ENCODE measurements around the gene ADRA2B.

Gene ADRA2B

DNA sequence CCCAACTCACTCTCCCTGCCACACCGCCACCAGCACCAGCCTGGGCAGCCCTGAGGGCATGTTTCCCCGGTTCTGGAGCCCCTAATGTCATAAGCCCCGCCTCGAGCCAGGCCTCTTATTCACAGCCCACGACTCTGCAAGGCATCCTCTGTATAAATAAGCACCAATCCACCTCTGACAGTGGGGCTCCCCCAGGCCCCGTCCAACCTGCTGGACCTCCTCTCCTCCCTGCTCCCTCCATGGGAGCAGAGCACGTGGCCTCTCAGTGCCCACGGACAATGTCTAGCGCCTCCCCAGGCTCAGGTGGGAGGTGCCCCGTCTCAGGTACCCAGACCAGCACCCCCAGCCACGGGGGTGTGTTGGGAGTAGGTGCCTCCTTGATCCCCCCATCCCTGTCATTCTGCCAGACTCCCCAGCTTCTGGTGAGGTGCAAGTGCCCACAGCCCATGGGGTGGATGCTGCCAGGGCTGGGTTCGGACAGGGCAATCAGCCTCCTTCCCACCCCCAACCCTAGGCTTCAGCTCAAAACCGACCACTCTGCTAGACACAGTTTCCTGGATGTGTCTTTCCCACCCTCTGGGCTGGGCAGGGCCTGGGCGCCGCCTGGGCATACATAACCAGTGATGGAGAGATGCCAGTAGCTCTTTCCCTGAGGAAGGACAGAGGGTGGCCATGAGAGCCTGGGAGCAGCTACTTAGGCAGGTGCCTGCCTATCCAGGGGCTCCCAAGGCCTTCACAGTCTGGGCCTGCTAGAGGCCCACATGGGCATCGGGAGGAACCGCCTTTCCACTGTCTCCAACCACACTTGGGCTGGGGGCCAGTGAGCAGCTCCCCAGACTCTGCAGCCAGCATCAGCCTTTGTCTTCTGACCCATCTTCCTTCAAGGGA is 1.6 kb upstream of the ADRA2B start:
- Histone ChIP-seq H3K4me3 (IDR thresholded peaks at IDR 0.05; ENCODE audit: insufficient read depth, low read depth, low read length) (no peak overlapping the region), H3K36me3 (ENCODE audit: insufficient read depth) (no peaks in the 10 kb centered on the region), H3K27ac (no peak overlapping the region), H4K20me1 (ENCODE audit: insufficient read depth) (no peaks in the 10 kb centered on the region), H3K4me1 (ENCODE audit: low read depth, poor library complexity, severe bottlenecking) (peaks cover 4% of the 10 kb centered on the region), H3K4me2 (0 out of 2 replicates have a peak overlapping the region, but pooled peaks have one; percentile 71), H2AFZ (ENCODE audit: low read depth) (peak overlapping the region; percentile 79; the same call in 1 of the 2 replicates), H3K9ac (no peak overlapping the region), H3K79me2 (ENCODE audit: insufficient read depth, low read depth) (no peaks in the 10 kb centered on the region), H3K27me3 (ENCODE audit: insufficient read depth, low read depth) (peaks cover 23% of the 10 kb centered on the region)
- TF ChIP-seq, protein P1, sequence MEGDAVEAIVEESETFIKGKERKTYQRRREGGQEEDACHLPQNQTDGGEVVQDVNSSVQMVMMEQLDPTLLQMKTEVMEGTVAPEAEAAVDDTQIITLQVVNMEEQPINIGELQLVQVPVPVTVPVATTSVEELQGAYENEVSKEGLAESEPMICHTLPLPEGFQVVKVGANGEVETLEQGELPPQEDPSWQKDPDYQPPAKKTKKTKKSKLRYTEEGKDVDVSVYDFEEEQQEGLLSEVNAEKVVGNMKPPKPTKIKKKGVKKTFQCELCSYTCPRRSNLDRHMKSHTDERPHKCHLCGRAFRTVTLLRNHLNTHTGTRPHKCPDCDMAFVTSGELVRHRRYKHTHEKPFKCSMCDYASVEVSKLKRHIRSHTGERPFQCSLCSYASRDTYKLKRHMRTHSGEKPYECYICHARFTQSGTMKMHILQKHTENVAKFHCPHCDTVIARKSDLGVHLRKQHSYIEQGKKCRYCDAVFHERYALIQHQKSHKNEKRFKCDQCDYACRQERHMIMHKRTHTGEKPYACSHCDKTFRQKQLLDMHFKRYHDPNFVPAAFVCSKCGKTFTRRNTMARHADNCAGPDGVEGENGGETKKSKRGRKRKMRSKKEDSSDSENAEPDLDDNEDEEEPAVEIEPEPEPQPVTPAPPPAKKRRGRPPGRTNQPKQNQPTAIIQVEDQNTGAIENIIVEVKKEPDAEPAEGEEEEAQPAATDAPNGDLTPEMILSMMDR (conservative IDR thresholded peaks at IDR 0.05; ENCODE audit: low read depth, low read length) = no peak

DNA sequence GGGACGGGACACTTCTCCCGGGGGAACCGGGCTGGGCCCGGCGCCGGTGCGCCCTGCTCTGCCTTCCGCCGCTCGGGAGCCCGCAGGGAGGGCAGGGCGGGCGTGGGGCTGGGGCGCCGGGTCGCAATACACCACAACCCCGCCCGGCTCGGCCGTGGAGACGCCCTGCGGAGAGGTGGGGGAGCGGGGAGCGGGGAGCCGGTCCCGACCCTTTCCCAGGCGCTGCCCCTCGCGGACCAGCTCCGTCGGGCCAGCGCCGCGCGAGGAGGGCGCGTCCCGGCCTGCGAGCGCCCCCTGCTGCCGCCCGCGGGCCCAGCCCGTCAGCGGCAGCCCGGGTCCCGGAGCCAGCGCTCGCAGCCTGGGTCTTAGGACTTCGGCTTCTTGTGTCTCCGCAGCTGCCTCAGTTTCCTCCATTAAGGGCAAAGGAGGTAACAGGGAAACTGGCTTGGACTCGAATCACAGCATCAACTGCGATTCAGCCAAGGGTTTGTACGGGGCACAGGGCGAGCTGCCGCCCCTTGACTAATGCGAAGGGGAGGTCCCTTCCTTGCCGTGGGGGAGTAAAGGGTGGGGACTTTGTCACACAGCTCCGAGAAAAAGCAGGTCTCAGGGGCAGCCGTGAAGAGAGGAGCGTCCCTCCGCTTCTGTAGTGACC is 635 bp upstream of the ADRA2B start:
- peaks cover 4% of the 10 kb centered on the region for H3K4me1 ChIP-seq (ENCODE audit: low read depth, poor library complexity, severe bottlenecking)
- H3K36me3 ChIP-seq (ENCODE audit: insufficient read depth) = no peaks in the 10 kb centered on the region
- H3K9ac ChIP-seq = peak overlapping the region; percentile 22; the same call in 1 of the 2 replicates
- H3K27ac ChIP-seq = no peak overlapping the region
- peak overlapping the region; percentile 71 for H3K4me2 ChIP-seq
- H3K27me3 ChIP-seq (ENCODE audit: insufficient read depth, low read depth) = peaks cover 15% of the 10 kb centered on the region
- peak overlapping the region; percentile 79 for H2AFZ ChIP-seq (ENCODE audit: low read depth)
- TF ChIP-seq, protein P1 (conservative IDR thresholded peaks at IDR 0.05; ENCODE audit: low read depth, low read length) = peak; percentile 69
- H3K79me2 ChIP-seq (ENCODE audit: insufficient read depth, low read depth) = no peaks in the 10 kb centered on the region
- H4K20me1 ChIP-seq (ENCODE audit: insufficient read depth) = no peaks in the 10 kb centered on the region
- no peak overlapping the region for H3K4me3 ChIP-seq (IDR thresholded peaks at IDR 0.05; ENCODE audit: insufficient read depth, low read depth, low read length)

DNA sequence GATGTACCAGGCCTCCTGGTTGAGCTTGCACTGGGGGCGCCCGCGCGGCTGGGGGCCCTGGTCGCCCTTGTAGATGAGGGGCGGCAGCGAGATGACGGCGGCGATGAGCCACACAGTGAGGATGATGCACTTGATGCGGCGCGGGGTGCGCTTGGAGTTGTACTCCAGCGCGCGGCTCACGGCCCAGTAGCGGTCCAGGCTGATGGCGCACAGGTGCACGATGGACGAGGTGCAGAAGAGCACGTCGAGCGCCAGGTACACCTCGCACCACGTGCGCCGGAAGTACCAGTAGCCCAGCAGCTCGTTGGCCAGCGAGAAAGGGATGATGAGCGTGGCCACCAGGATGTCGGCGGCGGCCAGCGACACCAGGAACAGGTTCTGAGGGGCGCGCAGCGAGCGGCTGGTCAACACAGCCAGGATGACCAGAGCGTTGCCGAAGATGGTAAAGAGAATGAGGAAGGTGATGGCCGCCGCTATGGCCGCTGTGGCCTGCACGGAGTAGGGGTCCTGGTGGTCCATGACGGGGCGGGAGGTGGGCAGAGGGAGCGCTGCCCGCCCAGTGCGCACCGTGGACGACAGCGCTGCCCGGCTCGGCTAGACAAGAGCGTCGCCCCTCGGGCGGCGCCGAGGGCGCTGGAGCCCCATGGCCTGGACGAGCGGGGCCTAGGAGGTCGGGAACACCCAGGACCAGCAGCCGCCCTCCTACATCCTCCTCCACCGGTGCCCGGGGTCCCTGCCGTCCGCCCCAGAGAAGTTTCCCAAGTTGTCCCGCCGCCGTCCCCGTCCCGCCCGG is 544 bp downstream of the ADRA2B start:
- Histone ChIP-seq H3K27ac (no peak overlapping the region), H4K20me1 (ENCODE audit: insufficient read depth) (no peaks in the 10 kb centered on the region), H3K4me2 (peak overlapping the region; percentile 71; the same call in 1 of the 2 replicates), H3K79me2 (ENCODE audit: insufficient read depth, low read depth) (no peaks in the 10 kb centered on the region), H3K4me1 (ENCODE audit: low read depth, poor library complexity, severe bottlenecking) (peaks cover 4% of the 10 kb centered on the region), H3K36me3 (ENCODE audit: insufficient read depth) (no peaks in the 10 kb centered on the region), H3K9ac (no peak overlapping the region), H2AFZ (ENCODE audit: low read depth) (peak overlapping the region; percentile 79; the same call in 1 of the 2 replicates), H3K4me3 (IDR thresholded peaks at IDR 0.05; ENCODE audit: insufficient read depth, low read depth, low read length) (no peak overlapping the region), H3K27me3 (ENCODE audit: insufficient read depth, low read depth) (peaks cover 7% of the 10 kb centered on the region; the same call in 1 of the 2 replicates)
- TF ChIP-seq, protein P1 (conservative IDR thresholded peaks at IDR 0.05; ENCODE audit: low read depth, low read length) = no peak

DNA sequence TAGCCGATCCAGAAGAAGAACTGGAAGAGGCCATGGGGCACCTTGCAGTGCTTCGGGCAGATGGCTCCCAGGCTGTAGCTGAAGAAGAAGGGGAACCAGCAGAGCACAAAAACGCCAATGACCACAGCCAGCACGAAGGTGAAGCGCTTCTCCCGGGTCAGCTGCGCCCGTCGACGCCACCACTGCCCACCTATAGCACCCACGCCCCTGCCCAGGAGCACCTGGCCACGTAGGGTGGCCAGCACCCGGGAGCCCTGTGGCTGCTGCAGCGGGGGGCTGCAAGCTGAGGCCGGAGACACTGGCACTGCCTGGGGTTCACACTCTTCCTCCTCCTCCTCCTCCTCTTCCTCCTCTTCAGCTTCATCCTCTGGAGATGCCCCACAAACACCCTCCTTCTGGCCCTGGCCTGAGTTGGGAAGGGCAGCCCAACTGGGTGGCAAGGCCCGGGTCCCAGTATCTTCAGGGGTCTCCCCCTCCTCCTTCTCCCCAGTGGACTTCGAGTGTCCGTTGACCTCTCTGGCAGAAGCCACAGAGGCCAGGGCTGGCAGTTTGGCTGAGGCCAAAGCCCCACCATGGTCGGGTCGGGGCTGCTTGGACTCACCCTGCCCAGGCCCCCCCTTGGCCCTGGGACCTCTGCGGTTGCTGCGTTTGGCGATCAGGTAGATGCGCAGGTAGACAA is 1.3 kb downstream of the ADRA2B start:
- no peak overlapping the region for H3K4me3 ChIP-seq (IDR thresholded peaks at IDR 0.05; ENCODE audit: insufficient read depth, low read depth, low read length)
- TF ChIP-seq, protein P1 (conservative IDR thresholded peaks at IDR 0.05; ENCODE audit: low read depth, low read length) = no peak
- H3K4me1 ChIP-seq (ENCODE audit: low read depth, poor library complexity, severe bottlenecking) = peaks cover 4% of the 10 kb centered on the region
- no peaks in the 10 kb centered on the region for H4K20me1 ChIP-seq (ENCODE audit: insufficient read depth)
- H3K79me2 ChIP-seq (ENCODE audit: insufficient read depth, low read depth) = no peaks in the 10 kb centered on the region
- no peak overlapping the region for H3K9ac ChIP-seq
- H3K27me3 ChIP-seq (ENCODE audit: insufficient read depth, low read depth) = peaks cover 3% of the 10 kb centered on the region; the same call in 1 of the 2 replicates
- no peak overlapping the region for H3K27ac ChIP-seq
- no peaks in the 10 kb centered on the region for H3K36me3 ChIP-seq (ENCODE audit: insufficient read depth)
- no peak overlapping the region for H2AFZ ChIP-seq (ENCODE audit: low read depth)
- no peak overlapping the region for H3K4me2 ChIP-seq
